Measurements from ENCODE around the gene BHLHE40. TPM values are rescaled to one million over a fixed set of nuclear protein-coding genes. Genes with fewer than 3 reads are reported as not detected.

The BHLHE40 gene
- total RNA-seq, 4 donors from 2014 or later, result 13.1 to 28.5 (median 20.2) TPM

DNA sequence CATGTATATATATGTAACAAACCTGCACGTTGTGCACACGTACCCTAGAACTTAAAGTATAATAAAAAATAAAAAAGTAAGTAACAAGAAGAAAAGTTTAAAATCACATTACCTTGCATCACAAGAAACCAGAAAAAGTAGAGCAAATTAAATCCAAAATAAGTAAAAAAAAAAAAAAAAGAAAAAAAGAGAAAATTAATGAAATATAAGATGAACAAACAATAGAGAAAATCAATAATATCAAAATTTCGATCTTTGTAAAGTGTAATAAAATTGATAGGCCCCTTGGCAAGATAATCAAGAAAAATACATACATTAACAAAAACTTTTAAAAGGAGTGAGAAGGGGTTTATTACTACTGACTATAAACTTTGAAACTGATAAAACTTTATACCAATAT, 7.4 kb upstream of the BHLHE40 start:
- intact Hi-C loops (cut with DNase I), result loop anchor here (10.0 kb wide), 1 partner anchor 147 kb away; no protein-coding TSS in a partner anchor
- Histone ChIP-seq H3K36me3 (no peaks in the 10 kb centered on the region), H3K4me1 (peaks cover 8 to 15% of the 10 kb centered on the region in 2 donors), H3K9me3 (no peaks in the 10 kb centered on the region), H3K27me3 (no peaks in the 10 kb centered on the region), H3K27ac (no peak overlapping the region), H3K4me3 (replicated peaks in 1 of 3) (no peak overlapping the region)
- no peak for DNase-seq
- TF ChIP-seq POLR2A (IDR thresholded peaks at IDR 0.05), result no peak
- TF ChIP-seq, protein P1, sequence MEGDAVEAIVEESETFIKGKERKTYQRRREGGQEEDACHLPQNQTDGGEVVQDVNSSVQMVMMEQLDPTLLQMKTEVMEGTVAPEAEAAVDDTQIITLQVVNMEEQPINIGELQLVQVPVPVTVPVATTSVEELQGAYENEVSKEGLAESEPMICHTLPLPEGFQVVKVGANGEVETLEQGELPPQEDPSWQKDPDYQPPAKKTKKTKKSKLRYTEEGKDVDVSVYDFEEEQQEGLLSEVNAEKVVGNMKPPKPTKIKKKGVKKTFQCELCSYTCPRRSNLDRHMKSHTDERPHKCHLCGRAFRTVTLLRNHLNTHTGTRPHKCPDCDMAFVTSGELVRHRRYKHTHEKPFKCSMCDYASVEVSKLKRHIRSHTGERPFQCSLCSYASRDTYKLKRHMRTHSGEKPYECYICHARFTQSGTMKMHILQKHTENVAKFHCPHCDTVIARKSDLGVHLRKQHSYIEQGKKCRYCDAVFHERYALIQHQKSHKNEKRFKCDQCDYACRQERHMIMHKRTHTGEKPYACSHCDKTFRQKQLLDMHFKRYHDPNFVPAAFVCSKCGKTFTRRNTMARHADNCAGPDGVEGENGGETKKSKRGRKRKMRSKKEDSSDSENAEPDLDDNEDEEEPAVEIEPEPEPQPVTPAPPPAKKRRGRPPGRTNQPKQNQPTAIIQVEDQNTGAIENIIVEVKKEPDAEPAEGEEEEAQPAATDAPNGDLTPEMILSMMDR (IDR thresholded peaks at IDR 0.05), result no peak
- 95 to 97% methylated on average over 3 of the region's 3 CpGs for WGBS, 2 donors

DNA sequence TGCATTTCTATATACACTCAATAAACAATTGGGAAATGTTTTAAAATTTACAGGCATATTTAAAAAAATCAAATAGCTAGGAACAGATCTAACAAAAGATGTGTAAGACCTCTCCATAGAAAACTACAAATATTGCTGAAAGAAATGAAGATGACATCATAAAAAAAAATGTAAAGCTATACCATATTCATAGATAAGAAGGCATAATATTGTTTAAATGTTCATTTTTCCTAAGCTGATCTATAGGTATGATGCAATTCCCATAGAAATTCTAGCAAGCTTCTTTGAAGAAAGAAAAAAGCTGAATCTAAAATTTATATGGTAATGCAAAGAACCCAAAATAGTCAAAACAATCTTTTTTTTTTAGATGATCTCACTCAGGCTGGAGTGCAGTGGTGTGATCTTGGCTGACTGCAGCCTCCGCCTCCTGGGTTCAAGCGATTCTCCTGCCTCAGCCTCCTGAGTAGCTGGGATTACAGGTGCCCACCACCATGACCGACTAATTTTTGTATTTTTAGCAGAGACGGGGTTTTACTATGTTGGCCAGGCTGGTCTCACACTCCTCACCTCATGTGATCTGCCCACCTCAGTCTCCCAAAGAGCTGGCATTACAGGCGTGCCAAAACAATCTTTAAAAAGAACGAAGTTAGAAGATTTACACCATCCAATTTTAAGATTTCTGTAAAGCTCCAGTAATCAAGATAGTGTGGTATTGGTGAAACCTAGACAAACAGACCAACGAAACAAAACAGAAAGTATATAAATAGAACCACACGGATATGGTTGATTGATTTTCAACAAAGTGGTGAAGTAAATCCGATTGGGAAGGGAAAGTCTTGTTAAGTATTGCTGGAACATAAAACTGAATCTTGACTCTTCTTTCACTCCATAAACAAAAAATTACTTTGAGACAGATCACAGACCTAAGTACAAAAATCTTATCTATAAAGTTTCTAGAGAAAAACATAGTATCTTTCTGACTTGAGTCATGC, 6.3 kb upstream of the BHLHE40 start:
- WGBS, 2 donors, result 51 to 52% methylated on average over 9 of the region's 9 CpGs
- TF ChIP-seq, protein P1 (IDR thresholded peaks at IDR 0.05), result no peak
- TF ChIP-seq POLR2A (IDR thresholded peaks at IDR 0.05), result no peak
- Histone ChIP-seq H3K9me3 (no peaks in the 10 kb centered on the region), H3K36me3 (no peaks in the 10 kb centered on the region), H3K27me3 (no peaks in the 10 kb centered on the region), H3K4me1 (peaks cover 19 to 26% of the 10 kb centered on the region in 2 donors), H3K27ac (peak overlapping the region; percentile 59 to 67 (median 65)), H3K4me3 (replicated peaks in 1 of 3) (no peak overlapping the region)
- intact Hi-C loops (cut with DNase I), result loop anchor here (10.0 kb wide), 1 partner anchor 148 kb away; no protein-coding TSS in a partner anchor
- DNase-seq, result peak in 1 of 2 donors; percentile 20

DNA sequence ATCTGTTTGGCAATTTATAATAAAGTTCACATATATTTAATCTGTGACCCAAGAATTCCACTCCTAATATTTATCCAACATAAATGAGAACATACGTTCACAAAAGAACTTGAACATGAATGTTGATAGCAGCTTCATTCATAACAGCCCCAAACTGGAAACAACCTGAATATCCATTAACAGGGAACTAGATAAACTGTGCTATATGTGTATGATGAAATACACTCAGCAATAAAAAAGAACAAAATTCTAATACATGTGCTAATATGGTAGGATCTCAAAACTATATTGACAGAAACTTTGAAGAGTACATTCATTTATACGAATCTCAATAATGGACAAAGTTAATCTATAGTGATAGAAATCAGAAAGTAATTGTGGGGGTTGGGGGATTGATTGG, 5.1 kb upstream of the BHLHE40 start:
- TF ChIP-seq, protein P1 (IDR thresholded peaks at IDR 0.05), result no peak
- no peak for TF ChIP-seq POLR2A (IDR thresholded peaks at IDR 0.05)
- Histone ChIP-seq H3K4me3 (replicated peaks in 1 of 3) (no peak overlapping the region), H3K9me3 (no peaks in the 10 kb centered on the region), H3K27me3 (no peaks in the 10 kb centered on the region), H3K36me3 (no peaks in the 10 kb centered on the region), H3K27ac (peak overlapping the region in 1 of 3 donors; percentile 59), H3K4me1 (peaks cover 20 to 27% of the 10 kb centered on the region in 2 donors)
- no peak for DNase-seq
- 91 to 97% methylated on average over 2 of the region's 2 CpGs for WGBS, 2 donors
- intact Hi-C loops (cut with DNase I), result loop anchor here (10.0 kb wide), 1 partner anchor 149 kb away; no protein-coding TSS in a partner anchor

DNA sequence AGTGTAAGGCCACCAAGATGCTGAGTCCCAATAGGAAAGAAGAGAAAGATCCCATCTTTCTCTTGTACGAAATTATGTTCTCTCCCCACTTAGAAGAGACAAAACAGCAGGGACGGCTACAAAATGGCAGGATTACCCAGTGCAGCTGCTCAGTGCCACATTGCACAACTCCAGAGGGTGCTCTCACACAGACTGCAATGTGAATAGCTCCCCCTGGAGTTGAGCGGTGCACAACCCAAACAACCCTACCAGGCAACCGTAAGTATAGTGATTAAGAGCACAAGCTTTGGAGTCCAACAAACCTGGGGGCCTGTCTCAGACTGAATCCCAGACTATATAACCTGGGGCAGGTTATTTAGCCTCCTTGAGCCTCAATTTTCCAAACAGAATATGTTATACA, 3.1 kb upstream of the BHLHE40 start:
- DNase-seq, result peak in 1 of 2 donors; percentile 41
- Histone ChIP-seq H3K27ac (peak overlapping the region; percentile 96 to 100 (median 100)), H3K9me3 (no peaks in the 10 kb centered on the region), H3K4me3 (replicated peaks in 1 of 3) (no peak overlapping the region), H3K36me3 (no peaks in the 10 kb centered on the region), H3K27me3 (no peaks in the 10 kb centered on the region), H3K4me1 (peaks cover 27 to 32% of the 10 kb centered on the region in 2 donors)
- 79 to 95% methylated on average over 4 of the region's 4 CpGs for WGBS, 2 donors
- intact Hi-C loops (cut with DNase I), result loop anchor here (10.0 kb wide), 1 partner anchor 151 kb away; no protein-coding TSS in a partner anchor
- TF ChIP-seq, protein P1 (IDR thresholded peaks at IDR 0.05), result peak in 4 of 6 experiments; percentile 12 to 31 (median 19)
- TF ChIP-seq POLR2A (IDR thresholded peaks at IDR 0.05), result no peak
